GM21423 (cell line): Measurements from ENCODE around the gene PTPRT.

Experiments
- ATAC-seq: cut with Tn5 transposase; IDR thresholded peaks from one replicate; pipeline ENCODE4 v1.9.1; 2021; ENCODE audit warnings: mild to moderate bottlenecking, moderate library complexity; ENCODE audit not compliant: unreplicated experiment

Gene PTPRT

GRCh38 chr20:43028470-43028869 is 161.2 kb downstream of the PTPRT start:
- ATAC-seq: no peak

GRCh38 chr20:43023836-43024235 is 165.9 kb downstream of the PTPRT start:
- ATAC-seq: no peak

- ATAC-seq: no peak
Observed at GRCh38 chr20:43022568-43022967, 167.1 kb downstream of the PTPRT start.

DNA sequence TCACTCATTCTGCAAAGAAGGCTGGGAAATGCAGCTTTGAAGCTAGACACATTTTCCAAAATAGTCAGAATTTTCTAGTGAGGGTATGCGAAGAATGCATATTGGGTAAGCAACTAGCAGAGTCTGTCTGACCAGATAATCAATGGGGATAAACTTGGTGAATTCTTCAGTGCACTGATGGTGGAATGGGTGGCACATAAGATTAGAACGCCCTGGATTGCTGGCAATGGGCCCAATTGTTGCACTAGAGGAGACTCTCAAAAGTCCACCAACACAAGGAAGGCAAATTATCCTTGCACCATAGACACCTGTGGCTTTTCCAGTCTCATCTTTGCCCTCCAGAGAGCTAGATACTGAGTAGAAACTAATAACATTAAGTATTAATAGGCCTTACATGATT is 167.6 kb downstream of the PTPRT start:
- no peak for ATAC-seq

GRCh38 chr20:43017241-43018030 is 172.3 kb downstream of the PTPRT start:
- no peak for ATAC-seq

- no peak for ATAC-seq
Observed at GRCh38 chr20:43016257-43016656, 173.4 kb downstream of the PTPRT start.

GRCh38 chr20:43015566-43015965 is 174.1 kb downstream of the PTPRT start:
- no peak for ATAC-seq

GRCh38 chr20:43014206-43014605 is 175.5 kb downstream of the PTPRT start:
- ATAC-seq: no peak

DNA sequence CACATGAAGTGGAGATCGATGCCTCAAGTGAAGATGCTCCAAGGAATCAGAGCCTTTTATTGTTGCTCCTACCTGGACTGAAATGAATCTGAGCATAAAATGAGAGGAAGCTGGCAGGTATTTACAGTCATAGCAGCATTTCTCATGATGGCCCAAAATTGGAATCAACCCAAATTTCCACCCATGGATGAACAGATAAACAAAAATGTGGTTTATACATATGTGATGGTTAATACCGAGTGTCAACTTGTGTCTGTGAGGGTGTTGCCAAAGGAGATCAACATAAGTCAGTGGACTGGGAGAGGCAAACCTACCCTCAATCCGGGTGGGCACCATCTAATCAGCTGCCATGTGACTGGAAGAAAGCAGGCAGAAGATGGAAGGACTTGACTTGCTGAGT is 178.2 kb downstream of the PTPRT start:
- ATAC-seq: no peak

GRCh38 chr20:43009532-43009931 is 180.2 kb downstream of the PTPRT start:
- ATAC-seq: no peak

DNA sequence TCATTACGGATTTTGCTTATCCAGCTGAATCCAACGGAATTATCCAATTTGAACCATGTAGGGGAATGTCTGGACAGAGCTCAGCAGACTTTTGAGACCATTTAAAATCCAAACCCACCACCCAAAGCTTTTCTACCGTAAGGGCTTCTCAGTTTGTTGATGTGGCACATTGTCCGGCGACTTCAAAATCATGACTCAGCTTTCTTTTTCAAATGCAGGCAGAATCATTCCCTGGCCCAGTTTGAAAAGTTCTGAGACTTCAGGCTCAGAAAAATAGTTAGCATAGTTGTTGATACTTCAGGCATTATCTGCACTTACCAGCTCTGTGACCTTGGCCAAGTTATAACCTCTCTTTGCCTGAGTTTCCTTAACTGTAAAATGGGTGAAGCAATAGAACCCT is 182.2 kb downstream of the PTPRT start:
- no peak for ATAC-seq

DNA sequence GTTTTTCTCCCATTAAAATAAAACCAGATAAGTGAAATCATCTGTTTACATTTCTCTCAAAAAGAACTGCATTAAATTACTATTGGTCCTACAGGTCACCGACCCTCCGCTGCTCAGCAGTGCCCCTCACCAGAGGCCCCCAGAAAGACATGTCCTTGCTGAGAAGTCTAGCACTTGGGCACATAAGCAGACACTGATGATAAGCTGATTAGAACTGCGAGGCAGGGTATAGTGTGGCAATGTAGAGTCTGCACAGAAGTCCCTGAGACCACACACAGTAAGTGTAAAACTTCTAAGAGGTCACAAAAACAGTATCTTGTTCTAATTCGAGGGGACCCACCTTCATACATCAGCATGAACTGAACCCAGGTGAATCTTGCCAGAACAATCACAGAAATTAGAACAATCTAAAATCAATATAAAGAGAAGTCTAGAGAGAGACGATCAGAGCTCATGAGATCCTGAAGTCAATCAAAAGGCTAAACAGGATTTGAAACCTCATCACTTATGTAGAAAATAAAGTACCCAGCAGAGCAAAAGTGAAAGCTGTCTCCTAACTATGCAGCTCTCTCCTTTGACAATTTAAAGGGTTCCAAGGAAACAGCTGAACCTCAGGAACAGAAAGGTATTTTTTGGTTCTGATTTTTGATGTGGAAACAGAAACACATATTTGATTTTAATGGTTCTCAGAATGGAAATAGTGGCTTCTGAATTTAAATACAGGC is 182.9 kb downstream of the PTPRT start:
- no peak for ATAC-seq

DNA sequence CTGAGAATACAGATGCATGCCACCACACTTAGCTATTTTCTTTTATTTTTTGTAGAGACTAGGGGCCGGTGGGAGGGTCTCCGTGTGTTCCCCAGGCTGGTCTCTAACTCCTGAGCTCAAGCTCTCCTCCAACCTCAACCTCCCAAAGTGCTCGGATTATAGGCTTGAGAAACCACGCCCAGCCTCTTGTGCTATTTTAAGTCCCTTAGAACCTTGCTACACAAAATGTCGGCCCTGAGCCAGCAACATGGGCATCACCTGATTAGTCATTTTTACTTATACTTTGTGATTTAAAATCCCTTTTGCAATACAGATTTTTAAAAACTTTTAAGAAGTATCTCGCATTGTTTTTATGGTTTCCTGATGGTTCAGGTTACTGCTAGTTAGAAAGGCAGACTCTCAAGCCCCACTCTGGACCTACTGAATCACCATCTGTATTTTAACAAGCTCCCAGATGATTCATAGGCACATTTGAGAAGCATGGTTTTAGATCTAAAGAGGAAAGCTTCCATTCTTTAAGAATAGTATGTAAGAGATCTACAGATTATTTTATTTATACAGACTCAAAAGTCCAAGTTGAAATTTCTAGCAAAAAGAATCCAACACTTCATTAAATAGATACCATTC is 186.3 kb downstream of the PTPRT start:
- ATAC-seq: no peak

GRCh38 chr20:42996141-42996540 is 193.6 kb downstream of the PTPRT start:
- no peak for ATAC-seq

DNA sequence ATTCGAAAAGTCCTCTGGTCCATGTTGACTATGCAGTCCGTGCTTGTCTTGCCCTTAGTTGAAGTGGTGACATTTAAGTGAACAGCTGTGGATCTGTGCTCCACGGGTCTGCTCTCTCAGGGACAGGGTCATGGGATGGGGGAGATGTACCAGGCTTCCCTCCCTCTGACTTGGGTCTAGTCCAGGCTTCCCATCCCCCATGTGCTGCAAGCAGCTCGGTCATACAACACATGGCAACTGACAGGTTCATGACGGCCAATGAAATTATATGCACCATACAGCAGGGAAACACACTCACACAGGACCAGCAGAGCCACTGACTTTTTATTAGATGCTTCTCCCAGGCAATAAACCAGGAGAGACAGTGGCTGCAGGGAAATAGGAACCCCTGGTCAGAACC is 201.4 kb downstream of the PTPRT start:
- ATAC-seq: no peak

DNA sequence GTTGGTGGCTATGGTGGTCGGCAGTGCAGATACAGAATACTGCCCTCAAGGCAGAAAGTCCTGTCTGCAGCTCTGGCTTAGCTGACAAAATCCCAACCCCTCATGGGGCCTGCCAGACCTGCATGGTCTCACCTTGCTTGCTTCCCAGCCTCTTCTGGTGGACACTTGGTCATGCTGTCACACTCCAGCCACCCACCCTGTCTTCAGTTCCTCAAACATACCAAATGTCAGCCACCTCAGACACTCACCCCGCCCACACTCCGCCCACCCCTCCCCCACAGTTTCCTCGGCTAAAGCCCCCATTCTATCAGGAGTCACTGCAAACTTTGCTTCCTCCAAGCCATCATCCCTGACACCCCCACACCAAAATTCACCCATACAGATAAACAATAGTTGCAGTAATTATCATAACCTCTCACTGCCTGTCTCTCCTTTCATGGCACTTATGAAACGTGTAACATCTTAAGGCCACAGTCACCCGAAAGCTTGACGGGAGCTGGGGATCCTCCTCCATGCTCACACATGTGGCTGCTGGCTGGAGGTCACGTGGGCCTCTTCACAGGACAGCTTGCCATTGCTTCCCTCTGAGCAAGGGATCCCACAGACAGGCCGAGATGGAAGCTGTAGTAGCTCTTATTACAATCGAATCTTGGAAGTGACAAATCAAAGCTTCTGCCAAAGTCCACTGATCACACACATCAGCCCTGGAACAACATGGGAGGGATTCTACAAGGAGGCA is 202.2 kb downstream of the PTPRT start:
- ATAC-seq: no peak

GRCh38 chr20:42986143-42986773 is 203.4 kb downstream of the PTPRT start:
- ATAC-seq: no peak

DNA sequence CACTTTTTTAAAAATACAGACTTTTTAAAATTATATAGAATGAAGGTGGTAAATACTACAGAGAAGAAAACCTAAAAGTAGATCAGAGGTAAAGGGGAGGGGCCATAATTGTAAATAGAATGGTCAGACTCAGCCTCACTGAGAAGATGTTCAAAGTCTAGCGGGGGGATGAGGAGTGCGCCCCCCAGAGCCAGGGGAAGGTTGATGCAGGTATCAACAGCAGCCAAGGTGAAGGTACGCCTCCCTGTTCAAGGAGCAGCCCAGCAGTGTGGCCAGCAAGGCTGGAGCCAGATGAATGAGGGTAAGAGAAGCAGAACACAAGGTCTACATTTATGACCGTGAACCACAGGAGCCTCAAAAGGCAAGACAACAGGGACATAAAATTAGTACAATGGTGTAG is 204.1 kb downstream of the PTPRT start:
- ATAC-seq: no peak

DNA sequence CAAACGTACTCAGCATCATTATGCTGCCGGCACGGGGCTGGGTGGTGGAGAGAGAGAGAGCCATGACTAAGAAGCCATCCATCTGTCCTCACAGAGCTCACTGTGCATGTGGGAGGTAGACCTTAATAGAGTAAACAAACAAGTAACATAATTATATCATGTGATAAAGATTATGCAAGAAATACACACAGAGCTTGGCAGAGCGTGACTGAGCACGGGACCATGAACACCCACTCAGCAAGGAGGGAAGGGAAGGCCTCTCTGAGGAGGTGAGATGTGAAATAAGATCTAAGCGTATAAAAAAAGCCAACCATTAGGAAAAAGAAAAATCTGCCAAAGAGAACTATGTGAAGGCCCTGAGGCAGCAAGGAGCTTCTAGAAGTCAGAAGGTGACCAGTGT is 207.5 kb downstream of the PTPRT start:
- ATAC-seq: no peak

- no peak for ATAC-seq
Observed at GRCh38 chr20:42981253-42981652, 208.5 kb downstream of the PTPRT start.

- no peak for ATAC-seq
Observed at GRCh38 chr20:42979720-42980119, 210.0 kb downstream of the PTPRT start.
